ENCODE measurements around the gene TMEM132C. TPM values are rescaled to one million over a fixed set of nuclear protein-coding genes. Genes with fewer than 3 reads are reported as not detected.

TMEM132C gene
- total and polyA plus RNA-seq, 8 donors: 0.50 to 36.6 (median 33.2) TPM

DNA sequence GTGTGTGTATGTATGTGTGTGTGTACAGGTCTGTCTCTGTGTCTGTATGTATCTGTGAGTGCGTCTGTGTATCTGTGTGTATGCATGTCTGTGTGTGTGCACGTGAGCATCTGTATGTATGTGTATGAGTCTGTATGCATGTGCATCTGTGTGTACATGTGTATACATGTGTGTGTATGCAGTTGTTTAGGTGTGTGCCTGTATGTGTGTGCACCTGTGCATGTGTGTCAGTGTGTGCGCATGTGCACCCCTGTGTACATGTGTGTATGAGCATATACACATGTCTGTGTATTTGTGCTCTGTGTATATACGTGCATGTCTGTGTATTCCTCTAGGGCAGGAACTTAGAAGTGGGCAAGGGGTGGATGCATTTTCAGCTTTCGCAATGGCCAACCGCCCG is 116.0 kb downstream of the TMEM132C start:
- intact Hi-C loops (cut with DNase I): loop anchor here in 1 of 2 donors (10.0 kb wide), 1 partner anchor 118 kb away; the partner anchor contains the start of gene TMEM132C
- ATAC-seq: no peak
- H3K4me3 ChIP-seq: no peak overlapping the region

GRCh38 chr12:128383357-128383937 is 116.5 kb downstream of the TMEM132C start:
- H3K27ac ChIP-seq: no peak overlapping the region
- no peak overlapping the region for H3K4me3 ChIP-seq
- H3K27me3 ChIP-seq: peaks cover 7 to 67% of the 10 kb centered on the region in 2 donors
- ATAC-seq (no peak), DNase-seq (no peak)
- no peaks in the 10 kb centered on the region for H3K36me3 ChIP-seq
- H3K9me3 ChIP-seq: no peaks in the 10 kb centered on the region
- TF ChIP-seq, protein P1, sequence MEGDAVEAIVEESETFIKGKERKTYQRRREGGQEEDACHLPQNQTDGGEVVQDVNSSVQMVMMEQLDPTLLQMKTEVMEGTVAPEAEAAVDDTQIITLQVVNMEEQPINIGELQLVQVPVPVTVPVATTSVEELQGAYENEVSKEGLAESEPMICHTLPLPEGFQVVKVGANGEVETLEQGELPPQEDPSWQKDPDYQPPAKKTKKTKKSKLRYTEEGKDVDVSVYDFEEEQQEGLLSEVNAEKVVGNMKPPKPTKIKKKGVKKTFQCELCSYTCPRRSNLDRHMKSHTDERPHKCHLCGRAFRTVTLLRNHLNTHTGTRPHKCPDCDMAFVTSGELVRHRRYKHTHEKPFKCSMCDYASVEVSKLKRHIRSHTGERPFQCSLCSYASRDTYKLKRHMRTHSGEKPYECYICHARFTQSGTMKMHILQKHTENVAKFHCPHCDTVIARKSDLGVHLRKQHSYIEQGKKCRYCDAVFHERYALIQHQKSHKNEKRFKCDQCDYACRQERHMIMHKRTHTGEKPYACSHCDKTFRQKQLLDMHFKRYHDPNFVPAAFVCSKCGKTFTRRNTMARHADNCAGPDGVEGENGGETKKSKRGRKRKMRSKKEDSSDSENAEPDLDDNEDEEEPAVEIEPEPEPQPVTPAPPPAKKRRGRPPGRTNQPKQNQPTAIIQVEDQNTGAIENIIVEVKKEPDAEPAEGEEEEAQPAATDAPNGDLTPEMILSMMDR (IDR thresholded peaks at IDR 0.05): no peak
- intact Hi-C loops (cut with DNase I): loop anchor here in 1 of 2 donors (10.0 kb wide), 1 partner anchor 119 kb away; the partner anchor contains the start of gene TMEM132C
- H3K4me1 ChIP-seq: no peaks in the 10 kb centered on the region

More for the DNA sequence above, 116.0 kb downstream of the TMEM132C start:
- Histone ChIP-seq H3K27ac (no peak overlapping the region), H3K9me3 (no peaks in the 10 kb centered on the region), H3K36me3 (no peaks in the 10 kb centered on the region), H3K4me1 (no peaks in the 10 kb centered on the region), H3K27me3 (peaks cover 7 to 62% of the 10 kb centered on the region in 2 donors)
- no peak for DNase-seq
- TF ChIP-seq, protein P1 (IDR thresholded peaks at IDR 0.05): no peak

DNA sequence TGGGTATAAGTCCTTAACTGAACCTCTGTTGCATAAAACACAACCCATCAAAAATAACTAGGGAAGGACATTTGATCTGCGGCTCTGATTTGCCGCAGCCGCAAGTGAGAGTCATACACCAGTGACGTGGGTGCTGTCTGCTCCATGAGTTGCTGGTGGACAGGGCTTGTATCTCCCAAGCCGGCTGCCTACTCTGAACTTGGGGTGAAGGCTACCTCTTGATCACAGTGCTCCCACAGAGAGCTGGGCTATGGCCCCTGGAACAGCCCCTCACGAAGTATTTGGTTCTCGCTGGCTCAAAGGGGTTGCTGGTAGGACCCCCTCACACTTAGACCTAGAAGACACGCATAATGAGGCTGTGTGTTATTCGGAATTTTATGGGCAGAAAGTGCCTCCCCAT is 118.8 kb downstream of the TMEM132C start:
- DNase-seq (no peak), ATAC-seq (no peak)
- H3K27me3 ChIP-seq: peaks cover 7 to 70% of the 10 kb centered on the region in 2 donors
- no peaks in the 10 kb centered on the region for H3K9me3 ChIP-seq
- H3K36me3 ChIP-seq: no peaks in the 10 kb centered on the region
- TF ChIP-seq, protein P1 (IDR thresholded peaks at IDR 0.05): no peak
- no peaks in the 10 kb centered on the region for H3K4me1 ChIP-seq
- no peak overlapping the region for H3K27ac ChIP-seq
- intact Hi-C loops (cut with DNase I): loop anchor here in 1 of 2 donors (10.0 kb wide), 1 partner anchor 121 kb away; the partner anchor contains the start of gene TMEM132C
- H3K4me3 ChIP-seq: no peak overlapping the region

DNA sequence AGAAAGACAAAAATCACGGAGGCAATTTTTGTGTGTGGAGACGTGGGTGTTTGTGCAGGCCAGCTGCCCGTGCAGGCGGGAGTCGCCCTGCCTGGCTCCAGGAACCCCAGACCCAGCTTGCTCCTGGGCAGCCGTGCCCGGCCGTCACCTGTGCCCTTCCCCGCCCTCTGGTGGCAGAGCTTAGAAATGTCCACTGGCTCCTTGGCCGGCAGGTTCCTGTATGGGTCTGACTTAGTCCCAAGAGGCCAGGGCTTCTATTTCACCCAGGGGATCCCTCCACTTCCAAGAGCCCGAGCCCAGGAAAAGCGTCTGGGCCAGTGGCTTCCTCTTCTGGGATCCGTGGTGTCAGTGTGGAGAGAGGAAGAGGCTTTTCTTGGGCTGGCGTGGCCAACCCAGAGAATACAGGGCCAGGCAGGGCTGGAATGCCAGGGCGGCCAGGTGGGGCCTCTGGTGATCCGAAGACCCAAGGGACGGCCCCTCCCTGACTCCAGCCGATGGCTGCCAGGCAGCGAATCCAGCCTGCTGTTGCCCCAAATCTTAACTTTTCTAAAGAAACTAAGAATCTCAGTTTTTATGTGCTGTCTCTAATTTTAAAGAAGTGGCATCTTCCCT is 120.9 kb downstream of the TMEM132C start:
- ATAC-seq: peak; percentile 87

More for the DNA sequence above, 120.9 kb downstream of the TMEM132C start:
- Histone ChIP-seq H3K36me3 (no peaks in the 10 kb centered on the region), H3K9me3 (no peaks in the 10 kb centered on the region), H3K4me3 (no peak overlapping the region), H3K4me1 (no peaks in the 10 kb centered on the region), H3K27ac (no peak overlapping the region), H3K27me3 (peaks cover 0 to 48% of the 10 kb centered on the region in 2 donors)
- TF ChIP-seq, protein P1 (IDR thresholded peaks at IDR 0.05): peak; percentile 46 to 55
- DNase-seq: peak in 2 of 4 donors; percentile 42 to 53
- intact Hi-C loops (cut with DNase I): loop anchor here in 1 of 2 donors (10.0 kb wide), 1 partner anchor 123 kb away; the partner anchor contains the start of gene TMEM132C
